MM.1S (cell line): ENCODE data around the gene CEP104.

Source experiments
- EZH2 ChIP-seq: fragments of 300-600 bp; sonication (generic); optimal IDR thresholded peaks from 2 replicates; pipeline ENCODE3; 2017; ENCODE audit warnings: low read depth, mild to moderate bottlenecking, antibody characterized with exemption, low read length, mixed read lengths
- EZH2phosphoT487 ChIP-seq: fragments of 300-600 bp; sonication (generic); IDR thresholded peaks from 2 replicates; pipeline ENCODE4 v1.6.1; 2018; ENCODE audit warnings: antibody characterized with exemption, low read length
- TF ChIP-seq, protein P1 (sequence below): fragments of 300-600 bp; sonication (generic); IDR thresholded peaks from 2 replicates; pipeline ENCODE4 v1.5.1; 2016; ENCODE audit warnings: antibody characterized with exemption, low read length, mixed read lengths

DNA sequence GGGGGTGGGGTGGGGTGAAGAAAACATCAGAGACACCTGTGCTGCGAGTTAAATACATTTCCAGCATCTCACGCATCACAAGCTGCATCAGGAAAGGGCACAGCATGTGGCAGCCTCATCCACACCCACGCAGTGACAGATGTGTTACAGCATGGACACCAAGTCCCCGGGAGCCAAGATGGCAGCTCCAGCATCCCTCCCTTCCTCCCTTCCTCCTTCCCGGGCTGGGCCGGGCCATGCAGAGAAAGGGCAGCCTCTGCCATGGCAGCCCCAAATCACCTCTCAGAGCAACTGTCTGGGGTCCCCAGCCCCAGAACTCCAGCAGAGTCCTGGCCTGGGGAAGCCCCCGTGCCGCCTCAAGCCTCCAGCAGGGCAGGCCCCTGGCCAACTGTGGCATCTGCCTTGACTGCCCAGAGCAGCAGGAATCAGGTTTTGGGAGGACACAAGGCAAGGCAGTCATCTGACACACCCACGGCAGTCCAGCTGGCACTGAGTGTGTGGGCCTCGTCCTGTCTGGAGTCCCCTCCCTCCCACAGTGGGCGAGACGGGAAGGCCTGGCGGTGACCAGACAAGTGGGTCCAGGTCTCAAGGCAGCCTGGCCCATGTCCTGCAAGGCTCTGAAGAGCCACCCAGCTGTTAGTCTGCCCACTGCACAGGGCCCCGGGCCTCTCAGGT, 78.3 kb downstream of the CEP104 start:
- TF ChIP-seq, protein P1, sequence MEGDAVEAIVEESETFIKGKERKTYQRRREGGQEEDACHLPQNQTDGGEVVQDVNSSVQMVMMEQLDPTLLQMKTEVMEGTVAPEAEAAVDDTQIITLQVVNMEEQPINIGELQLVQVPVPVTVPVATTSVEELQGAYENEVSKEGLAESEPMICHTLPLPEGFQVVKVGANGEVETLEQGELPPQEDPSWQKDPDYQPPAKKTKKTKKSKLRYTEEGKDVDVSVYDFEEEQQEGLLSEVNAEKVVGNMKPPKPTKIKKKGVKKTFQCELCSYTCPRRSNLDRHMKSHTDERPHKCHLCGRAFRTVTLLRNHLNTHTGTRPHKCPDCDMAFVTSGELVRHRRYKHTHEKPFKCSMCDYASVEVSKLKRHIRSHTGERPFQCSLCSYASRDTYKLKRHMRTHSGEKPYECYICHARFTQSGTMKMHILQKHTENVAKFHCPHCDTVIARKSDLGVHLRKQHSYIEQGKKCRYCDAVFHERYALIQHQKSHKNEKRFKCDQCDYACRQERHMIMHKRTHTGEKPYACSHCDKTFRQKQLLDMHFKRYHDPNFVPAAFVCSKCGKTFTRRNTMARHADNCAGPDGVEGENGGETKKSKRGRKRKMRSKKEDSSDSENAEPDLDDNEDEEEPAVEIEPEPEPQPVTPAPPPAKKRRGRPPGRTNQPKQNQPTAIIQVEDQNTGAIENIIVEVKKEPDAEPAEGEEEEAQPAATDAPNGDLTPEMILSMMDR: no peak
- TF ChIP-seq EZH2phosphoT487: no peak
- no peak for TF ChIP-seq EZH2
